ENCODE results near the gene PLA2G2F.

- TF ChIP-seq CTCF (IDR thresholded peaks at IDR 0.05): no peak
- no peak for TF ChIP-seq POLR2AphosphoS5 (IDR thresholded peaks at IDR 0.05)
Observed at GRCh38 chr1:20182415-20182814, 43.3 kb downstream of the PLA2G2F start.

All from stomach (tissue), 4 donors.